Measurements from ENCODE around the gene TMEM131L.

DNA sequence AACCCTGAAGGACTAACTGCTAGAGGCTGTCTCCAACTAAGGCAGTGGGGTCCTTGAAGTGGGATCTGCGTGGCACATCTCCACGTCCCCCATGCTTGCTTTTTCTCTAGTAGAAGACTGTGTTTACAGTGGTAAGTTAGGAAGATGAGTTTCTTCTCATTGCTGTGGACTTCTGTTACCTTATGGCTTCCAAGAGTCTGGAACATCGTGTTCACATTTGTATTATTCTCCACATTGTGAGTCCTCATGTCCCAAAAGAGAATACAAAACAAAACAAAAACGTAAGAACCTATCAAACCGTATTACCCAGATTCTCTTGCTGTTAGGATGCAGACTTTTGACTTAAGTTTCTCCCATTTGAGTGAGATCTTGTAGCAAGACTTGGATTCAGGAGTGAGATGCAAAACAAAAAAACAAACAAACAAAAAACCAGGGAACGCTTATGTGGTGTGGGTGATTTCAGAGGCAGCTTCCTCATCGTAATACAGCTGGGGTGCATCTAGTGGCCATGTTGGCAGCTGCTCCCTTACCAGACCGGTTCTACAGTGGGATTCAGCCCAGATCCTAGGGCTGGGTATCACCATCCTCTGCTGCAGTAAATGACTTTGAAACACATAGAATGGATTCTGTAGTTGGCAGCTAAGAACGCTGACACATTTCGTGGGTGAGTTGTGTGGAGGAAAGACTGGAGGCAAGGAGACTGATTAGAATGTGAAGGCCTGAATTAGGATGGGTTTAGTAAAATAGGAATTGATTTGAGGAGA lies 41.3 kb downstream of the TMEM131L start:
- no peak for TF ChIP-seq POLR2AphosphoS5 (IDR thresholded peaks at IDR 0.05)
- TF ChIP-seq, protein P1, sequence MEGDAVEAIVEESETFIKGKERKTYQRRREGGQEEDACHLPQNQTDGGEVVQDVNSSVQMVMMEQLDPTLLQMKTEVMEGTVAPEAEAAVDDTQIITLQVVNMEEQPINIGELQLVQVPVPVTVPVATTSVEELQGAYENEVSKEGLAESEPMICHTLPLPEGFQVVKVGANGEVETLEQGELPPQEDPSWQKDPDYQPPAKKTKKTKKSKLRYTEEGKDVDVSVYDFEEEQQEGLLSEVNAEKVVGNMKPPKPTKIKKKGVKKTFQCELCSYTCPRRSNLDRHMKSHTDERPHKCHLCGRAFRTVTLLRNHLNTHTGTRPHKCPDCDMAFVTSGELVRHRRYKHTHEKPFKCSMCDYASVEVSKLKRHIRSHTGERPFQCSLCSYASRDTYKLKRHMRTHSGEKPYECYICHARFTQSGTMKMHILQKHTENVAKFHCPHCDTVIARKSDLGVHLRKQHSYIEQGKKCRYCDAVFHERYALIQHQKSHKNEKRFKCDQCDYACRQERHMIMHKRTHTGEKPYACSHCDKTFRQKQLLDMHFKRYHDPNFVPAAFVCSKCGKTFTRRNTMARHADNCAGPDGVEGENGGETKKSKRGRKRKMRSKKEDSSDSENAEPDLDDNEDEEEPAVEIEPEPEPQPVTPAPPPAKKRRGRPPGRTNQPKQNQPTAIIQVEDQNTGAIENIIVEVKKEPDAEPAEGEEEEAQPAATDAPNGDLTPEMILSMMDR (IDR thresholded peaks at IDR 0.05), result no peak
